ENCODE measurements around the gene CAMTA1. TPM values are rescaled to one million over a fixed set of nuclear protein-coding genes. Genes with fewer than 3 reads are reported as not detected.

The CAMTA1 gene
- total RNA-seq, 1 experiment from 2014 or later, result 69.5 TPM

- no peak for ATAC-seq
- CTCF ChIA-PET, result no interaction called here
- intact Hi-C loops (cut with micrococcal nuclease), result loop anchor here (5.0 kb wide), 1 partner anchor 97 kb away; no protein-coding TSS in a partner anchor
These were observed 614.4 kb downstream of the CAMTA1 start for GRCh38 chr1:7399514-7400125.

GRCh38 chr1:7400566-7400965, 615.3 kb downstream of the CAMTA1 start:
- BruUV-seq (replicated peaks), result no TSS peak
- CTCF ChIA-PET, result no interaction called here
- TF ChIP-seq EGR1 (IDR thresholded peaks at IDR 0.05; ENCODE audit: low read depth) (no peak), CBX3 (IDR thresholded peaks at IDR 0.05; ENCODE audit: low read depth) (no peak), YY1 (IDR thresholded peaks at IDR 0.05; ENCODE audit: extremely low read depth, insufficient replicate concordance, low read depth, low read length) (no peak), ZFX (IDR thresholded peaks at IDR 0.05) (no peak), ELF1 (IDR thresholded peaks at IDR 0.05; ENCODE audit: borderline replicate concordance, low read depth) (no peak), POLR2A (IDR thresholded peaks at IDR 0.05; ENCODE audit: borderline replicate concordance, extremely low read depth, insufficient read depth, insufficient read length) (no peak), SRF (IDR thresholded peaks at IDR 0.05; ENCODE audit: low read depth) (no peak), ZBTB33 (IDR thresholded peaks at IDR 0.05; ENCODE audit: extremely low read depth, insufficient replicate concordance, low read length) (no peak), POLR2AphosphoS5 (IDR thresholded peaks at IDR 0.05; ENCODE audit: low read depth, low read length) (no peak), EZH2phosphoT487 (IDR thresholded peaks at IDR 0.05; ENCODE audit: borderline replicate concordance) (no peak), CEBPB (IDR thresholded peaks at IDR 0.05; ENCODE audit: low read depth) (no peak)
- TF ChIP-seq, protein P1, sequence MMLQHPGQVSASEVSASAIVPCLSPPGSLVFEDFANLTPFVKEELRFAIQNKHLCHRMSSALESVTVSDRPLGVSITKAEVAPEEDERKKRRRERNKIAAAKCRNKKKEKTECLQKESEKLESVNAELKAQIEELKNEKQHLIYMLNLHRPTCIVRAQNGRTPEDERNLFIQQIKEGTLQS (IDR thresholded peaks at IDR 0.05), result no peak

More at GRCh38 chr1:7399514-7400125, 614.4 kb downstream of the CAMTA1 start:
- H3K36me3 ChIP-seq (ENCODE audit: control insufficient read depth in 1 of 2, insufficient read depth in 2 of 2, low read length in 2 of 2), result no peaks in the 10 kb centered on the region
- H3K4me1 ChIP-seq (ENCODE audit: control insufficient read depth in 1 of 2, insufficient read depth in 2 of 2, low read length in 2 of 2), result peaks cover 17 to 21% of the 10 kb centered on the region in 2 experiments
- H3K9ac ChIP-seq (ENCODE audit: low read length), result no peak overlapping the region
- H3K79me2 ChIP-seq (ENCODE audit: insufficient read depth, low read length), result no peaks in the 10 kb centered on the region
- ChIA-PET RAD21 (ENCODE audit: low non-redundant PET in 1 of 2, low total read pairs in 2 of 2, uncharacterized antibody in 2 of 2, unreplicated experiment in 2 of 2) (no interaction called here), POLR2A (no interaction called here)
- peaks cover 13 to 20% of the 10 kb centered on the region in 2 experiments; a peak in 3 of 4 replicates for H3K9me3 ChIP-seq (ENCODE audit: control insufficient read depth in 1 of 2, insufficient read depth in 1 of 2, low read depth in 1 of 2, low read length in 2 of 2)
- no peak for DNase-seq (ENCODE audit: low read depth, low spot score)
- no peak overlapping the region for H3K27ac ChIP-seq (ENCODE audit: low read depth, low read length)
- BruUV-seq (replicated peaks), result no TSS peak
- TF ChIP-seq MAX (IDR thresholded peaks at IDR 0.05) (no peak), POLR2AphosphoS5 (IDR thresholded peaks at IDR 0.05; ENCODE audit: low read depth, low read length) (no peak), EZH2 (IDR thresholded peaks at IDR 0.05) (no peak), TCF7L2 (IDR thresholded peaks at IDR 0.05; ENCODE audit: borderline replicate concordance, extremely low read depth, insufficient read depth, insufficient read length) (no peak), YY1 (IDR thresholded peaks at IDR 0.05; ENCODE audit: extremely low read depth, insufficient replicate concordance, low read depth, low read length) (no peak), EZH2phosphoT487 (IDR thresholded peaks at IDR 0.05; ENCODE audit: borderline replicate concordance) (no peak), SP1 (IDR thresholded peaks at IDR 0.05; ENCODE audit: low read depth) (no peak), CBX3 (IDR thresholded peaks at IDR 0.05; ENCODE audit: low read depth) (no peak), SIN3A (IDR thresholded peaks at IDR 0.05; ENCODE audit: low read depth) (no peak), ELF1 (IDR thresholded peaks at IDR 0.05; ENCODE audit: borderline replicate concordance, low read depth) (no peak), EGR1 (IDR thresholded peaks at IDR 0.05; ENCODE audit: low read depth) (no peak), SRF (IDR thresholded peaks at IDR 0.05; ENCODE audit: low read depth) (no peak), FOSL1 (IDR thresholded peaks at IDR 0.05; ENCODE audit: low read depth) (no peak), POLR2A (IDR thresholded peaks at IDR 0.05; ENCODE audit: borderline replicate concordance, extremely low read depth, insufficient read depth, insufficient read length) (no peak)
- TF ChIP-seq, protein P1 (IDR thresholded peaks at IDR 0.05), result no peak
- H4K20me1 ChIP-seq (ENCODE audit: insufficient read depth), result no peaks in the 10 kb centered on the region
- no peaks in the 10 kb centered on the region for H3K9me2 ChIP-seq (ENCODE audit: insufficient read depth)
- H2AFZ ChIP-seq (ENCODE audit: low read depth, low read length, poor library complexity, severe bottlenecking), result no peak overlapping the region
- no peak overlapping the region for H3K4me3 ChIP-seq (replicated peaks in 1 of 2; ENCODE audit: low read depth in 1 of 2, low read length in 2 of 2)
- H3K27me3 ChIP-seq (ENCODE audit: insufficient read depth, low read length), result no peaks in the 10 kb centered on the region
- H3K4me2 ChIP-seq (ENCODE audit: low read length), result no peak overlapping the region

More at GRCh38 chr1:7400566-7400965, 615.3 kb downstream of the CAMTA1 start:
- POLR2A ChIA-PET, result no interaction called here
- no peak for DNase-seq (ENCODE audit: low read depth, low spot score)
- H3K4me2 ChIP-seq (ENCODE audit: low read length), result no peak overlapping the region
- RAD21 ChIA-PET (ENCODE audit: low non-redundant PET in 1 of 2, low total read pairs in 2 of 2, uncharacterized antibody in 2 of 2, unreplicated experiment in 2 of 2), result no interaction called here
- H2AFZ ChIP-seq (ENCODE audit: low read depth, low read length, poor library complexity, severe bottlenecking), result no peak overlapping the region
- no peak overlapping the region for H3K4me3 ChIP-seq (replicated peaks in 1 of 2; ENCODE audit: low read depth in 1 of 2, low read length in 2 of 2)
- H3K79me2 ChIP-seq (ENCODE audit: insufficient read depth, low read length), result no peaks in the 10 kb centered on the region
- peaks cover 17 to 24% of the 10 kb centered on the region in 2 experiments for H3K4me1 ChIP-seq (ENCODE audit: control insufficient read depth in 1 of 2, insufficient read depth in 2 of 2, low read length in 2 of 2)
- H3K27ac ChIP-seq (ENCODE audit: low read depth, low read length), result no peak overlapping the region
- no peaks in the 10 kb centered on the region for H4K20me1 ChIP-seq (ENCODE audit: insufficient read depth)
- H3K36me3 ChIP-seq (ENCODE audit: control insufficient read depth in 1 of 2, insufficient read depth in 2 of 2, low read length in 2 of 2), result no peaks in the 10 kb centered on the region
- peaks cover 6 to 15% of the 10 kb centered on the region in 2 experiments; a peak in 2 of 4 replicates for H3K9me3 ChIP-seq (ENCODE audit: control insufficient read depth in 1 of 2, insufficient read depth in 1 of 2, low read depth in 1 of 2, low read length in 2 of 2)
- ATAC-seq, result no peak
- H3K9me2 ChIP-seq (ENCODE audit: insufficient read depth), result no peaks in the 10 kb centered on the region
- no peak overlapping the region for H3K9ac ChIP-seq (ENCODE audit: low read length)
- intact Hi-C loops (cut with micrococcal nuclease), result loop anchor here (5.0 kb wide), 1 partner anchor 98 kb away; no protein-coding TSS in a partner anchor
- no peaks in the 10 kb centered on the region for H3K27me3 ChIP-seq (ENCODE audit: insufficient read depth, low read length)

All from HCT116 (cell line).